ENCODE measurements around the gene LEKR1.

LEKR1 gene

DNA sequence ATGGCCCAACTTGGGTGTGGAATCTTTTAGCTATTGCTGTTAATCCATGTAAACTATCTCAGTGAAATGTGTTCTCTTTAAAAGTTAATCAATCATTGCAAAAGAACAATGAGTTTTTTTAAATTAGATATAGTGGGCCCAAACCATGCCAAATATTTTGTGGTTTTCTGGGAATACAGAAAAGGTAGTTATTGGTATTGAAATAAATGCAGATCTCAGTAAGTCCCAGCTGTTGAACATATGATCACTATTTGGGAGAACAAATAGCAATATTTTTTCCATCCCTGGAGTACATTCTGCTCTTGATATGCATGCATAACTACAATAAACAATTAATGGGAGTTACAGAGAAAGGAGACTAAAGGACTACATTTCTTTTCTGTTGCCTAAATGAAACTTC, 36.0 kb upstream of the LEKR1 start:
- Histone ChIP-seq H3K27me3 (ENCODE audit: control insufficient read depth in 1 of 2, insufficient read depth in 1 of 2, low read length in 2 of 2) (no peaks in the 10 kb centered on the region), H2AK5ac (ENCODE audit: low read length, severe bottlenecking) (no peak overlapping the region), H3K4me3 (ENCODE audit: insufficient read depth in 1 of 2, low read depth in 1 of 2, low read length in 2 of 2) (no peak overlapping the region), H3K27ac (ENCODE audit: low read length, poor library complexity, severe bottlenecking) (no peak overlapping the region), H2BK12ac (ENCODE audit: low read length in 2 of 2) (no peak overlapping the region), H3K9ac (ENCODE audit: low read length) (no peak overlapping the region), H3K36me3 (ENCODE audit: control insufficient read depth in 1 of 2, insufficient read depth in 2 of 2, low read depth in 1 of 2, low read length in 2 of 2) (no peaks in the 10 kb centered on the region), H2BK120ac (ENCODE audit: low read depth, low read length) (no peak overlapping the region), H3K4me1 (ENCODE audit: control insufficient read depth, insufficient read depth, low read depth, low read length) (peaks cover 9% of the 10 kb centered on the region), H3K18ac (ENCODE audit: low read depth in 1 of 2, low read length in 2 of 2) (no peak overlapping the region), H3K4me2 (ENCODE audit: low read length, poor library complexity, severe bottlenecking) (no peak overlapping the region), H2AFZ (ENCODE audit: low read depth, low read length) (no peak overlapping the region), H2BK5ac (ENCODE audit: low read depth, low read length, poor library complexity, severe bottlenecking) (no peak overlapping the region), H2BK15ac (ENCODE audit: low read depth, poor library complexity, severe bottlenecking) (no peak overlapping the region), H4K8ac (ENCODE audit: low read length) (no peak overlapping the region), H3K23ac (ENCODE audit: low read length in 2 of 2) (no peak overlapping the region), H3K79me1 (replicated peaks; ENCODE audit: low read length, poor library complexity, severe bottlenecking) (peaks cover 5% of the 10 kb centered on the region), H3K14ac (ENCODE audit: low read length in 2 of 2) (no peak overlapping the region), H3K4ac (ENCODE audit: low read depth in 1 of 2, low read length in 2 of 2) (no peak overlapping the region), H4K91ac (ENCODE audit: low read length) (no peak overlapping the region), H3K9me3 (ENCODE audit: control insufficient read depth, low read length) (no peaks in the 10 kb centered on the region)
- DNase-seq = no peak

DNA sequence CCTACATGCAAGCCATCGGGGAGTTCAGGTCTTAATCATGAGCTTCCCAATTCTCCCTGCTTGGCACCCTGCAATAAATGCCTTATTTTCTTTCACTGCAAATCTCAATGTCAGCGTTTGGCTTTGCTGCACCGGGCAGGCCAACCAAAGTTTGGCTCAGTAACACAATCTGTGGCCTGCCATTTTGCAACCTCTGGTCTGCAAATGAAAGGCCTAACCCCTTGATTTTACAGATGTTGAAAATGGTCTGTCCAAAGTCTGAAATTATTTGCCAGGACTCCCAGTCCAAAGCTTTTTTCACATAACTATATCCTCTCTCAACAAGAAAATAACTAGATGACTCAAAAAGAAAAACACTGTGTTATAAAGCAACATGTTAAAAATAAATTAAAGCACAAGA, 34.0 kb upstream of the LEKR1 start:
- H3K4ac ChIP-seq (ENCODE audit: low read depth in 1 of 2, low read length in 2 of 2) = no peak overlapping the region
- peaks cover 3% of the 10 kb centered on the region for H3K79me1 ChIP-seq (replicated peaks; ENCODE audit: low read length, poor library complexity, severe bottlenecking)
- no peak overlapping the region for H2BK12ac ChIP-seq (ENCODE audit: low read length in 2 of 2)
- no peak overlapping the region for H2AK5ac ChIP-seq (ENCODE audit: low read length, severe bottlenecking)
- no peak overlapping the region for H3K9ac ChIP-seq (ENCODE audit: low read length)
- no peak for DNase-seq
- no peak overlapping the region for H3K14ac ChIP-seq (ENCODE audit: low read length in 2 of 2)
- H4K91ac ChIP-seq (ENCODE audit: low read length) = no peak overlapping the region
- H3K27ac ChIP-seq (ENCODE audit: low read length, poor library complexity, severe bottlenecking) = no peak overlapping the region
- H3K4me3 ChIP-seq (ENCODE audit: insufficient read depth in 1 of 2, low read depth in 1 of 2, low read length in 2 of 2) = no peak overlapping the region
- H3K23ac ChIP-seq (ENCODE audit: low read length in 2 of 2) = no peak overlapping the region
- no peak overlapping the region for H2BK120ac ChIP-seq (ENCODE audit: low read depth, low read length)
- H2BK5ac ChIP-seq (ENCODE audit: low read depth, low read length, poor library complexity, severe bottlenecking) = no peak overlapping the region
- no peaks in the 10 kb centered on the region for H3K9me3 ChIP-seq (ENCODE audit: control insufficient read depth, low read length)
- no peak overlapping the region for H2BK15ac ChIP-seq (ENCODE audit: low read depth, poor library complexity, severe bottlenecking)
- H4K8ac ChIP-seq (ENCODE audit: low read length) = no peak overlapping the region
- H3K18ac ChIP-seq (ENCODE audit: low read depth in 1 of 2, low read length in 2 of 2) = no peak overlapping the region
- peaks cover 8% of the 10 kb centered on the region for H3K4me1 ChIP-seq (ENCODE audit: control insufficient read depth, insufficient read depth, low read depth, low read length)
- no peak overlapping the region for H3K4me2 ChIP-seq (ENCODE audit: low read length, poor library complexity, severe bottlenecking)
- WGBS = 98% methylated on average over 3 of the region's 3 CpGs
- no peak overlapping the region for H2AFZ ChIP-seq (ENCODE audit: low read depth, low read length)
- no peaks in the 10 kb centered on the region for H3K27me3 ChIP-seq (ENCODE audit: control insufficient read depth in 1 of 2, insufficient read depth in 1 of 2, low read length in 2 of 2)
- no peaks in the 10 kb centered on the region for H3K36me3 ChIP-seq (ENCODE audit: control insufficient read depth in 1 of 2, insufficient read depth in 2 of 2, low read depth in 1 of 2, low read length in 2 of 2)

DNA sequence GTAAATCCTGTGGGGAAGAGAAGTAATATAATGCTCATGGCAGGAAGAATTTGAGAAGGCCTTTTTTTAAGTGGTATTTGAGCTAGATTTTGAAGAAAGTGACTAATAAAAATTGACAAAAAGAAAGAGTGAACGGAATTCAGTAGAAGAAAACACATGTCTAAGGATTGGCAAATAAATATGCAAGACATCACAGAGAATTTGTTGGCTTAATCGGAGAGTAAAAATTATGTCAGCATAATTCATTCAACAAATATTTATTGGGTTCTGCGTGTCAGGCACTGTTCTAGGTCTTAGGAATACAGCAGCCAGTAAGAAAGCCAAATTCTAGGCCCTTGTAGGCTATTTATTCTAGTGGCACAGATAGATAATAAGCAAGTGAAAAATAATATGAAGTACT, 33.6 kb upstream of the LEKR1 start:
- H3K4me1 ChIP-seq (ENCODE audit: control insufficient read depth, insufficient read depth, low read depth, low read length) = peaks cover 7% of the 10 kb centered on the region
- H3K36me3 ChIP-seq (ENCODE audit: control insufficient read depth in 1 of 2, insufficient read depth in 2 of 2, low read depth in 1 of 2, low read length in 2 of 2) = no peaks in the 10 kb centered on the region
- no peak overlapping the region for H3K18ac ChIP-seq (ENCODE audit: low read depth in 1 of 2, low read length in 2 of 2)
- H3K14ac ChIP-seq (ENCODE audit: low read length in 2 of 2) = no peak overlapping the region
- no peak overlapping the region for H3K4me3 ChIP-seq (ENCODE audit: insufficient read depth in 1 of 2, low read depth in 1 of 2, low read length in 2 of 2)
- no peak overlapping the region for H3K4ac ChIP-seq (ENCODE audit: low read depth in 1 of 2, low read length in 2 of 2)
- peaks cover 3% of the 10 kb centered on the region for H3K79me1 ChIP-seq (replicated peaks; ENCODE audit: low read length, poor library complexity, severe bottlenecking)
- no peak overlapping the region for H2AK5ac ChIP-seq (ENCODE audit: low read length, severe bottlenecking)
- no peak overlapping the region for H2AFZ ChIP-seq (ENCODE audit: low read depth, low read length)
- H3K9me3 ChIP-seq (ENCODE audit: control insufficient read depth, low read length) = no peaks in the 10 kb centered on the region
- H2BK15ac ChIP-seq (ENCODE audit: low read depth, poor library complexity, severe bottlenecking) = no peak overlapping the region
- H2BK12ac ChIP-seq (ENCODE audit: low read length in 2 of 2) = no peak overlapping the region
- WGBS = 100% methylated on average over 1 of the region's 3 CpGs
- no peak overlapping the region for H3K23ac ChIP-seq (ENCODE audit: low read length in 2 of 2)
- H3K9ac ChIP-seq (ENCODE audit: low read length) = no peak overlapping the region
- H4K8ac ChIP-seq (ENCODE audit: low read length) = no peak overlapping the region
- no peak overlapping the region for H3K27ac ChIP-seq (ENCODE audit: low read length, poor library complexity, severe bottlenecking)
- no peaks in the 10 kb centered on the region for H3K27me3 ChIP-seq (ENCODE audit: control insufficient read depth in 1 of 2, insufficient read depth in 1 of 2, low read length in 2 of 2)
- H2BK120ac ChIP-seq (ENCODE audit: low read depth, low read length) = no peak overlapping the region
- no peak overlapping the region for H3K4me2 ChIP-seq (ENCODE audit: low read length, poor library complexity, severe bottlenecking)
- H4K91ac ChIP-seq (ENCODE audit: low read length) = no peak overlapping the region
- no peak for DNase-seq
- no peak overlapping the region for H2BK5ac ChIP-seq (ENCODE audit: low read depth, low read length, poor library complexity, severe bottlenecking)

DNA sequence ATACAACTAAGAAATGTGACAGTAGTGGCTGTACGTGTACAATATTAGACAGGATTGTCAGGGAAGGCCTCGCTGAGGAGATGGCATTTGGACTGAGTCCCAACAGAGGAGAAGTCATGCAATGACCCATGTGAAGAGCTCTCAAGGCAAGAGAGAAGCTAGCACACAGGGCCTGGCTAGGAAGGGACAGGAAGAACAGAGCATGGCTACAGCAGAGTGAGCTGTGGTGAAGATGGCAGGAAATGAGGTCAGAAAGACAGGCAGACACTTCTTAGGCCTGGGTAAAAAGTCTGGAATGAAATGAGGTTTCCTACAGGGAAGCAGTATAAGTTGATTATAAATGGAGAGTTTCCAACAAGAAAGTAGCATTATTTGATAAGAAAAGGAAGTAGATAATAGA, 33.2 kb upstream of the LEKR1 start:
- Histone ChIP-seq H4K91ac (ENCODE audit: low read length) (peak overlapping the region; percentile 57), H2AK5ac (ENCODE audit: low read length, severe bottlenecking) (no peak overlapping the region), H2BK120ac (ENCODE audit: low read depth, low read length) (no peak overlapping the region), H3K14ac (ENCODE audit: low read length in 2 of 2) (no peak overlapping the region), H2AFZ (ENCODE audit: low read depth, low read length) (no peak overlapping the region), H3K23ac (ENCODE audit: low read length in 2 of 2) (no peak overlapping the region), H3K36me3 (ENCODE audit: control insufficient read depth in 1 of 2, insufficient read depth in 2 of 2, low read depth in 1 of 2, low read length in 2 of 2) (no peaks in the 10 kb centered on the region), H3K4me2 (ENCODE audit: low read length, poor library complexity, severe bottlenecking) (no peak overlapping the region), H3K18ac (ENCODE audit: low read depth in 1 of 2, low read length in 2 of 2) (peak overlapping the region in 1 of 2 experiments; percentile 44), H3K79me1 (replicated peaks; ENCODE audit: low read length, poor library complexity, severe bottlenecking) (peaks cover 3% of the 10 kb centered on the region), H3K9ac (ENCODE audit: low read length) (no peak overlapping the region), H3K4ac (ENCODE audit: low read depth in 1 of 2, low read length in 2 of 2) (no peak overlapping the region), H3K4me3 (ENCODE audit: insufficient read depth in 1 of 2, low read depth in 1 of 2, low read length in 2 of 2) (no peak overlapping the region), H3K9me3 (ENCODE audit: control insufficient read depth, low read length) (no peaks in the 10 kb centered on the region), H3K27me3 (ENCODE audit: control insufficient read depth in 1 of 2, insufficient read depth in 1 of 2, low read length in 2 of 2) (no peaks in the 10 kb centered on the region), H2BK5ac (ENCODE audit: low read depth, low read length, poor library complexity, severe bottlenecking) (no peak overlapping the region), H3K4me1 (ENCODE audit: control insufficient read depth, insufficient read depth, low read depth, low read length) (peaks cover 7% of the 10 kb centered on the region), H2BK15ac (ENCODE audit: low read depth, poor library complexity, severe bottlenecking) (no peak overlapping the region), H2BK12ac (ENCODE audit: low read length in 2 of 2) (peak overlapping the region in 1 of 2 experiments; percentile 60), H4K8ac (ENCODE audit: low read length) (peak overlapping the region; percentile 89), H3K27ac (ENCODE audit: low read length, poor library complexity, severe bottlenecking) (no peak overlapping the region)
- peak; percentile 47 for DNase-seq
- 79% methylated on average over 2 of the region's 2 CpGs for whole genome bisulfite sequencing

Measured in mesenchymal stem cell (in vitro differentiated cells and primary cell).